ENCODE results near the gene NAP1L5.

Gene NAP1L5

DNA sequence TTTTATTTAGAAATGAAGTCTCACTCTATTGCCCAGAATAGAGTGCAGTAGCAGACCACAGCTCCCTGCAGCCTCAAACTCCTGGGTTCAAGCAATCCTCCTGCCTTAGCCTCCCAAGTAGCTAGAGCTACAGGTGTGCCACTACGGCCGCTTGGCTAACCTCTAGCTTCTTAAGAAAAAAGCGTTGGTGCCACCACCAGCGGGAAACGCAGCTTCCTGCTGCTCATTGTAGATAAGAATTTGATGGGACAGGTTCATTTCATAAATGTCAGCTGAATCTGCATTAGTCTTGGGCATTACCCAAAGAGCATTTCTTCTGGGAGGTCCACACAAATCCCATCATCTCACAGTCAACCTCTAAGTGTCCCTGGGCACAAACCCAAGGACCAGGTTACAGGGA, 33.2 kb upstream of the NAP1L5 start:
- CTCF ChIA-PET, result no interaction called here
- TF ChIP-seq NFRKB (IDR thresholded peaks at IDR 0.05) (no peak), HDGF (IDR thresholded peaks at IDR 0.05; ENCODE audit: borderline replicate concordance) (no peak)
- TF ChIP-seq, protein P1, sequence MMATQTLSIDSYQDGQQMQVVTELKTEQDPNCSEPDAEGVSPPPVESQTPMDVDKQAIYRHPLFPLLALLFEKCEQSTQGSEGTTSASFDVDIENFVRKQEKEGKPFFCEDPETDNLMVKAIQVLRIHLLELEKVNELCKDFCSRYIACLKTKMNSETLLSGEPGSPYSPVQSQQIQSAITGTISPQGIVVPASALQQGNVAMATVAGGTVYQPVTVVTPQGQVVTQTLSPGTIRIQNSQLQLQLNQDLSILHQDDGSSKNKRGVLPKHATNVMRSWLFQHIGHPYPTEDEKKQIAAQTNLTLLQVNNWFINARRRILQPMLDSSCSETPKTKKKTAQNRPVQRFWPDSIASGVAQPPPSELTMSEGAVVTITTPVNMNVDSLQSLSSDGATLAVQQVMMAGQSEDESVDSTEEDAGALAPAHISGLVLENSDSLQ (IDR thresholded peaks at IDR 0.05), result no peak
- POLR2A ChIA-PET, result no interaction called here
- no peak for DNase-seq (ENCODE audit: extremely low spot score)

DNA sequence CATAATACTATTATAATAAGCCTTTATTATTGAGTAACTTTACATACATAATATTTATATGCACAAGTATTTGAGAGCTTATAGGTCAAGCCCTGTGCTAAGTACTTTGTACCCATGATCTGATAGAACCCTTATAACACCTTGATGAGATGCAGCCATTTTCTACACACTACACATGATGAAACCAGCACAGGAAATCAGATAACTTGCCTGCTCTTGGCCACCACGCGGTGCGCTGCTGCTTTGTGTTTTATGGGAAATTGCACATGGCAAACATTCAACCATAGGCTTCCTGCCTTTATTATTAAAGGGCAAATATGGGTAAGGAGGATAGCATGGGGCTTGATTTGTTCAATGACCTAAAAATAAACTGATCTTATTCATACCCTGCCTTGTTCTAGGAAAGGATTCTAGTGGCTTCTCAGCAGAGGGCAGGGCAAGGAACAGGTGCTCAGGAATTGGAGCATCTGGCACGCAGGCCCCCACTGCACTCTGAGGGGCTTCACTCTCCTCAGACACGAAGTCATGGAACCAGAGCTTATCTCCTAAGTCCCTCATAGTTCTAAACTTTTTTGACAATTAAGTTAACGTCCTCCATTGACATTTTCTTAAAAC, 31.6 kb upstream of the NAP1L5 start:
- no peak for DNase-seq (ENCODE audit: extremely low spot score)
- ChIA-PET POLR2A (no interaction called here), CTCF (no interaction called here)
- no peak for TF ChIP-seq HDGF (IDR thresholded peaks at IDR 0.05; ENCODE audit: borderline replicate concordance)
- no peak for TF ChIP-seq FOXA1 (IDR thresholded peaks at IDR 0.05)
- no peak for TF ChIP-seq NFRKB (IDR thresholded peaks at IDR 0.05)
- TF ChIP-seq ZNF384 (IDR thresholded peaks at IDR 0.05), result no peak
- no peak for TF ChIP-seq CTBP1 (IDR thresholded peaks at IDR 0.05; ENCODE audit: borderline replicate concordance)
- TF ChIP-seq BHLHE40 (IDR thresholded peaks at IDR 0.05; ENCODE audit: borderline replicate concordance), result no peak
- TF ChIP-seq SUZ12 (IDR thresholded peaks at IDR 0.05), result no peak
- no peak for TF ChIP-seq FOXK2 (IDR thresholded peaks at IDR 0.05)

DNA sequence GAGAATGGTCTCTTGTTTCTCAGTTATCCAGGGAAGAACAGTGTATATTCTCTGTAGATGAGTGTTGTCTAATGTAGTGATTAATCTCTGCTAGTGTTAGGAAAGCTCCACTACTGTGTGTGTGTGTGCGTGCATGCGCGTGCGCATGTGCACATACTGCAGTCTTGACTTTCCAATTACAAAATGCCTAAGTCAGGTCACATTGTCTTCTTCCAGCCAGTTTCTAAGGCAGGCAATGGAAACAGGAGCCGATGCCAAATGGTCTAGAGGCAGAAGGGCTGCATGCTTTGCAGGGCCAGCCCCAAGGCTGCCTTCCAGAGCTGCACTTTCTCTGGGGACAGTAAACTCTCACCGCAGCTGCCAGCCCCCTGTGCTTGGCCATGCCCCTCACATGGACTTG, 30.5 kb upstream of the NAP1L5 start:
- DNase-seq (ENCODE audit: extremely low spot score), result no peak
- CTCF ChIA-PET, result no interaction called here
- POLR2A ChIA-PET, result no interaction called here

DNA sequence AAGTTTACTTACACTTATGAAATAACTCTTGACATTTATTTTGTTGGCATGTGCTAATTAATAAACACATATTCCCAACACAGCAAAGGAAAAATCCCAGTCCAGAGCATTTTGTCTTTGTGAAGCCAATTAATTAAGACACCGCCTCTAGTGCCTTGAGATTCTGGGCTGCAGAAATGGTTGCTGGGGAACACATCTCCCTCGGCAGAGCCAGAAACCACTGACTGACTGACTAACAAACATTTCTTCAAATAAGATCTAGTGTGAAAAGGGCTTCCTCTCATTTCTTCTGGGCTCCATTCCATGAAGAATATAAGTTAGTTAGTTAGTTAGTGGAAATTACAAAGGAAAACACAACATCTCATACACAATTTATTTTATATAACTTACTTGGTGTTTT, 28.4 kb upstream of the NAP1L5 start:
- POLR2A ChIA-PET, result no interaction called here
- no peak for DNase-seq (ENCODE audit: extremely low spot score)
- CTCF ChIA-PET, result no interaction called here
- TF ChIP-seq ZNF384 (IDR thresholded peaks at IDR 0.05), result no peak

More for the DNA sequence above, 30.5 kb upstream of the NAP1L5 start:
- TF ChIP-seq ELF4 (IDR thresholded peaks at IDR 0.05), result no peak
- no peak for TF ChIP-seq FOXK2 (IDR thresholded peaks at IDR 0.05)
- no peak for TF ChIP-seq FOXM1 (IDR thresholded peaks at IDR 0.05; ENCODE audit: borderline replicate concordance)
- no peak for TF ChIP-seq FOXA1 (IDR thresholded peaks at IDR 0.05)
- no peak for TF ChIP-seq NFRKB (IDR thresholded peaks at IDR 0.05)
- TF ChIP-seq SUZ12 (IDR thresholded peaks at IDR 0.05), result no peak
- no peak for TF ChIP-seq LEF1 (IDR thresholded peaks at IDR 0.05; ENCODE audit: borderline replicate concordance)
- no peak for TF ChIP-seq BHLHE40 (IDR thresholded peaks at IDR 0.05; ENCODE audit: borderline replicate concordance)
- no peak for TF ChIP-seq HDGF (IDR thresholded peaks at IDR 0.05; ENCODE audit: borderline replicate concordance)
- TF ChIP-seq, protein P1 (IDR thresholded peaks at IDR 0.05), result no peak
- no peak for TF ChIP-seq SP1 (IDR thresholded peaks at IDR 0.05)
- no peak for TF ChIP-seq ARNT (IDR thresholded peaks at IDR 0.05)
- no peak for TF ChIP-seq L3MBTL2 (conservative IDR thresholded peaks at IDR 0.05)
- no peak for TF ChIP-seq ZNF384 (IDR thresholded peaks at IDR 0.05)

DNA sequence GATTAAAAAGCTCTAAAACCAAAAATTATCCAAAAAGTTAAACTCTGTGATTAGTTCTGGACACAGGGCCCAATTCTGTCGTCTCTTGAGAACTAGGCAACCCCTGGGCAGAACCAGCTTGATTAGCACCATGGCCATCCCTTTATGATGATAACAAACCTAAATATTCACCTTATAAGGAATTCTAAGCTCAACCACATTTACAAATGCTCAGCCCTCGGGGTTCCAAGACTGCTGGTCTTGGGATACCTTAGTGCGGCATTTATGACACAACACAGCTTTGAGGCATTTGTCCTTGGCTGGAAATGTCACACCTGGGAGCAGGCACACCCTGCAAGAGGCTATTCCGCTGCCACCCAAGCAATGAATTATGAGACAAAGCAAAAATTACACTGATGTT, 27.5 kb upstream of the NAP1L5 start:
- CTCF ChIA-PET, result no interaction called here
- no peak for DNase-seq (ENCODE audit: extremely low spot score)
- POLR2A ChIA-PET, result no interaction called here
- TF ChIP-seq FOXA1 (IDR thresholded peaks at IDR 0.05) (no peak), SP1 (IDR thresholded peaks at IDR 0.05) (no peak), FOXK2 (IDR thresholded peaks at IDR 0.05) (no peak), CTBP1 (IDR thresholded peaks at IDR 0.05; ENCODE audit: borderline replicate concordance) (no peak), L3MBTL2 (conservative IDR thresholded peaks at IDR 0.05) (no peak), BHLHE40 (IDR thresholded peaks at IDR 0.05; ENCODE audit: borderline replicate concordance) (no peak)

DNA sequence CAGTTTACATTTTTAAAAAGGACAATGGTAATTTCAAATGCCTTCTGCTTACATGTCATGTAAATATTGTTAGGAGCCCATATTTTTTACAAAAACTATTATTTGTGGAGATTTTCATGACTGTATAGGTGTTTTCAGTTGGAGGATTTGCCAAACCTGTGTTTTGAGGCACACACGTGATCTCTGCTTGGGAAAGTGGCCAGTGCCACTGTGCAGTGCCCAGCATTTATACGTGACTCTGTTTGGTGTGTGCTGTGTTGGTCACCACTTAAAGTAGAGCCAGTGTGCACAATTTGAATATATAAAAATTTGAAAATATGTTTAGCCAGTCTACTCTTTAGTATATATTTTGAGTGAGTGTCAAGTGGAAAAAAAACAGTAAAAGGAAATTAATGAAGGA, 26.8 kb upstream of the NAP1L5 start:
- TF ChIP-seq SP1 (IDR thresholded peaks at IDR 0.05), result no peak
- CTCF ChIA-PET, result no interaction called here
- POLR2A ChIA-PET, result no interaction called here
- DNase-seq (ENCODE audit: extremely low spot score), result no peak

DNA sequence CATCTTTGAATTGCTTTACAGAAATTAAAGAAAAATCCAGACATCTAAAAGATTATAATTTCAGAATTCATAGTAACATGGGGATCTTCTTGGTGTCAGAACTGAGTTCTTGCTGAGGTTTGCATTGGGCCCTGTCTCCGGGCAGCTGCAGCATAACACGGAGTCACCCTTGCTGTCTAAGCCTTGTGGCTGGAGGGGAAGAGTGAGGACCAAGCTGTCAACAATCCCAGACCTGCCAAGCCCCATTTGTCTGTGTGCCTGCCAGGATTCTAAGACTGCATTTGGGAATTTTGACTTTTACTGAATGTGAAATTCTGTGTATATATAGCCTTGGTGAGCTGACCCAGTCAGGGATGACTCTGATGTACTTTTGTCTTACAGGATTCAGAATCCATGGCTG, 25.2 kb upstream of the NAP1L5 start:
- DNase-seq (ENCODE audit: extremely low spot score), result no peak
- TF ChIP-seq FOXA1 (IDR thresholded peaks at IDR 0.05) (no peak), LEF1 (IDR thresholded peaks at IDR 0.05; ENCODE audit: borderline replicate concordance) (no peak)
- CTCF ChIA-PET, result no interaction called here
- POLR2A ChIA-PET, result no interaction called here

DNA sequence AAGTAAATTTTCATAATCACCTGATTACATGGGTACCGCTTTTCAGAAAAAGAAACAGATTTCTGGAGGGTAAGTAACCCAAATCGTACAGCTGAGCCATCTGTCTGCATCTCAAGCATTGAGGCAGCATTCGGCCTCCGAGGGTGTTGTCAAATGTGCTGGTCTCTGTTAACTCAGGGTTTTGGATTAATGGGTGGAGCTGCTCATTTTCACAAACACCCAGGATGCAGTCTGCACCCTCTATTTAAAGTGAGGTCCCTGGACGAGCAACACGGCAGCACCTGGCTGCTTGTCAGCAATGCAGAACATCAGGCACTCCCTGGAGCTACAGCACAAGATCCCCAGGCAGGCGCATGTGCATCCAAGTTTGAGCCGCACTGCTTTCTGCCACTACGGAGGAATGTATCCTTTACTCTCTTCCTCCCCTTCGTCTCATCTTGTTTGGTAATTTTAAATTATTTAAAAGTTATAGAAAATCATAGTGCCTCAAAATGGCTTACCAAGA, 24.7 kb upstream of the NAP1L5 start:
- DNase-seq (ENCODE audit: extremely low spot score), result no peak
- TF ChIP-seq FOXM1 (IDR thresholded peaks at IDR 0.05; ENCODE audit: borderline replicate concordance) (no peak), CTBP1 (IDR thresholded peaks at IDR 0.05; ENCODE audit: borderline replicate concordance) (no peak), SP1 (IDR thresholded peaks at IDR 0.05) (no peak), ARNT (IDR thresholded peaks at IDR 0.05) (no peak), FOXA1 (IDR thresholded peaks at IDR 0.05) (no peak), ELF4 (IDR thresholded peaks at IDR 0.05) (no peak), HDGF (IDR thresholded peaks at IDR 0.05; ENCODE audit: borderline replicate concordance) (no peak), TARDBP (IDR thresholded peaks at IDR 0.05) (no peak), FOXK2 (IDR thresholded peaks at IDR 0.05) (no peak), SUZ12 (IDR thresholded peaks at IDR 0.05) (no peak), L3MBTL2 (conservative IDR thresholded peaks at IDR 0.05) (no peak), LEF1 (IDR thresholded peaks at IDR 0.05; ENCODE audit: borderline replicate concordance) (no peak), BHLHE40 (IDR thresholded peaks at IDR 0.05; ENCODE audit: borderline replicate concordance) (no peak)
- TF ChIP-seq, protein P1 (IDR thresholded peaks at IDR 0.05), result no peak
- POLR2A ChIA-PET, result no interaction called here
- CTCF ChIA-PET, result no interaction called here

Measured in HEK293T (cell line).